NT2/D1 (cell line): ENCODE measurements around the gene ARHGEF2.

Source experiments
- DNase-seq: peaks from one replicate; pipeline ENCODE4 v3.0.0-alpha.2; 2011; ENCODE audit warnings: low read depth, low spot score
- H3K27me3 ChIP-seq: 2 replicates; pipeline ENCODE4 v1.6.0; 2011; ENCODE audit warnings: mild to moderate bottlenecking; ENCODE audit not compliant: insufficient read length, insufficient read depth
- H3K36me3 ChIP-seq: 2 replicates; pipeline ENCODE4 v1.6.1; 2011; ENCODE audit warnings: mild to moderate bottlenecking, low read length, mixed read lengths; ENCODE audit not compliant: insufficient read depth, insufficient read length
- H3K4me1 ChIP-seq: 2 replicates; pipeline ENCODE4 v1.5.1; 2011; ENCODE audit not compliant: insufficient read depth, insufficient read length
- H3K4me3 ChIP-seq: 2 replicates; pipeline ENCODE4 v1.5.1; 2011; ENCODE audit warnings: low read depth; ENCODE audit not compliant: insufficient read length
- H3K9ac ChIP-seq: 2 replicates; pipeline ENCODE4 v1.6.0; 2011; ENCODE audit warnings: low read depth; ENCODE audit not compliant: insufficient read length
- H3K9me3 ChIP-seq: 2 replicates; pipeline ENCODE4 v1.5.1; 2011; ENCODE audit warnings: mild to moderate bottlenecking, low read length; ENCODE audit not compliant: insufficient read depth
- SUZ12 ChIP-seq: IDR thresholded peaks from 2 replicates; pipeline ENCODE4 v1.6.1; 2011; ENCODE audit not compliant: insufficient read length, insufficient read depth; ENCODE audit errors: extremely low read depth
- YY1 ChIP-seq: IDR thresholded peaks from 2 replicates; pipeline ENCODE4 v1.6.1; 2011; ENCODE audit not compliant: insufficient read length, insufficient read depth
- ZNF274 ChIP-seq: IDR thresholded peaks from 2 replicates; pipeline ENCODE4 v1.6.1; 2011; ENCODE audit warnings: mild to moderate bottlenecking, low read depth, low read length

ARHGEF2 gene

DNA sequence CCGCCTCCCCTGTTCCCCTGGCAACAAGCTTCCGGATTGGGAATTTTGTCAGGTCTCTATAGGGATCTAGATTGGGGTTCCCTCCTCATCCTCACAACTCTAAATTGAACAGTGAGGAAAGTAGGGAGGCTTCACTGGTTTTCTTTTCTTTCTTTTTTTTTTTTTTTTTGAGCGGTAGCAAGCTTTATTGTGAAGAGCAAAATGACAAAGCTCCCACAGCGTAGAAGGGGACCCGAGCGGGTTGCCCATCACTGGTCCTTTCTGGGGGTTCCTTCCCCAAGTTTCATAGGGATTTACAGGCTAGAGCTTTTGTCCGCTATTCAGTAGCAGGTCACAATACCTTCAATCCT is 10.3 kb downstream of the ARHGEF2 start:
- Histone ChIP-seq H3K4me1 (peaks cover 38% of the 10 kb centered on the region), H3K9ac (peak overlapping the region; percentile 37), H3K27me3 (no peaks in the 10 kb centered on the region), H3K36me3 (peaks cover 79% of the 10 kb centered on the region), H3K4me3 (no peak overlapping the region), H3K9me3 (no peaks in the 10 kb centered on the region)
- DNase-seq = no peak
- TF ChIP-seq YY1 (no peak), ZNF274 (no peak), SUZ12 (no peak)

DNA sequence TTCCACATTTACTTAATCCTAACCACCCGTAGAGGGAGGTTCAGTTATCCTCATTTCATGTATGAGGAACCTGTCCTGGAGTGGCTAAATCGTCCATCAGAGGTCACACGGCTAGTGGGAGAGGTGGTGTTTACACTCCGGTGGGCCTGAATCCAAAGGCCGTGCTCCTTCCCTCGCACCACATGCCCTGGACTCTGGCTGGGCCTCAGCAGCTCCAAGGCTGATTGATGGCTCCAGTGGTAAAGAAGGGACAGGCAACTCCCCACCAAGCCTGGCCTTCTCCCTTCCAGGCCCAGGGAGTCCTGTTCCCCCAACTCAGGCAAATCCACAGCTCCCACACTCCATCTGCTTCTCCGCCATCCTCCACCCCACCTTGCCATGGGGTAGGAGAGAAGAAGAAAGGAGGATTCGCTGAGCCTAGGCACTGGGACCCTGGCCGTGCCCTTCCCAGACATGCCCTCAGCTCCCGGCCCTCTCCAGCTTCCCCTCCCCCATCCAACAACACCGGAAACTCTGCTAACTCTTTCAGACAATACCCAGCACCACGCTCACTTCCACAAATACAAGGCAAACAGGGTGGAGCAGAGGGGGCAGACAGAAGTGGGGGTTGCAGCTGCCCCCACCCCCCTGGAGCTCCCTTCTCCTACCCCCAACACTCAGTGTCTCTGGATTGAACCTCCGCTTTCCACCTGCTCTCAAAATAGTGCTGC is 10.9 kb downstream of the ARHGEF2 start:
- Histone ChIP-seq H3K4me1 (peaks cover 43% of the 10 kb centered on the region), H3K9me3 (no peaks in the 10 kb centered on the region), H3K27me3 (no peaks in the 10 kb centered on the region), H3K4me3 (no peak overlapping the region), H3K9ac (peak overlapping the region; percentile 37), H3K36me3 (peaks cover 79% of the 10 kb centered on the region)
- TF ChIP-seq YY1 = no peak
- no peak for TF ChIP-seq SUZ12
- TF ChIP-seq ZNF274 = no peak
- DNase-seq = no peak

DNA sequence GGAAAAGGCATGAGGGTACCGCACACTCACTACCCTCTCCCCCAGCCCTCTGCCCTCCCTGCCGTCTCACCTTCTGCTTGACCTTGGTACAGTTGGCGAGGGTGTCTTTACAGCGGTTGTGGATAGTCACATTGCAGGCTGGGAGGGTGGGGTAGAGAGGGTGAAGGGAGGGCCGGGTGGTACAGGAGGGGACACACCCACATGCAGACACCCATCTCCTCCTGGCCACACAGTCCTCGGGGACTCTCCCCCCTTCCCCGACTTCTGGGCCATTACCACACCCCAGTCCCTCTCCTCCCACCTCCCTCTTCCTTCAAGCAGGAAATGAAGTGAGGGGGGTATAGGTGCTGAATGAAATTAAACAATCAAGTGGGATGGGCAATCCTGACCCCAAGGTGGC is 11.6 kb downstream of the ARHGEF2 start:
- peaks cover 45% of the 10 kb centered on the region for H3K4me1 ChIP-seq
- peaks cover 80% of the 10 kb centered on the region for H3K36me3 ChIP-seq
- DNase-seq = no peak
- no peak overlapping the region for H3K9ac ChIP-seq
- no peaks in the 10 kb centered on the region for H3K27me3 ChIP-seq
- TF ChIP-seq YY1 (no peak), ZNF274 (no peak)
- H3K4me3 ChIP-seq = no peak overlapping the region
- no peaks in the 10 kb centered on the region for H3K9me3 ChIP-seq

DNA sequence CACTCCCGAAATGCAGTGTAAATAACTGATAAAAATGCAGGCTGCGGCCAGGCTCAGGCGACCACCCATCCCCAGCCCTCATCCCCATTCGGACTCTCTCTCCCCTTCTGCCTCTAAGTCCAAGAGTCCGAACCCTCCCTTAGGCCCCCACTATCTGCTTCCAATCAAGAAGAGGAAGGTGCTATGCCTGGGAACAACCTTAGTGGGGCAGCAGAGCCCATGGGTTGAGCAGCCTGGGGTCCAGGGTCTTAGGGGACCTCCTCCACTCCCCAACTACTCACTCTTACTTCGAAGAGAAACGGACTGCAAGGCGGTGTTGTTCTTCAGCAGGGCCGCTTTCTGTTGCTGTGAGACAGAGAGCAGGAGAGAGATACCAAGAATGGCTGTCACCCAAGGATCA is 12.2 kb downstream of the ARHGEF2 start:
- no peak overlapping the region for H3K4me3 ChIP-seq
- H3K27me3 ChIP-seq = no peaks in the 10 kb centered on the region
- peaks cover 48% of the 10 kb centered on the region for H3K4me1 ChIP-seq
- peaks cover 84% of the 10 kb centered on the region for H3K36me3 ChIP-seq
- no peak for DNase-seq
- H3K9me3 ChIP-seq = no peaks in the 10 kb centered on the region
- no peak for TF ChIP-seq ZNF274
- no peak for TF ChIP-seq SUZ12
- no peak for TF ChIP-seq YY1
- no peak overlapping the region for H3K9ac ChIP-seq

DNA sequence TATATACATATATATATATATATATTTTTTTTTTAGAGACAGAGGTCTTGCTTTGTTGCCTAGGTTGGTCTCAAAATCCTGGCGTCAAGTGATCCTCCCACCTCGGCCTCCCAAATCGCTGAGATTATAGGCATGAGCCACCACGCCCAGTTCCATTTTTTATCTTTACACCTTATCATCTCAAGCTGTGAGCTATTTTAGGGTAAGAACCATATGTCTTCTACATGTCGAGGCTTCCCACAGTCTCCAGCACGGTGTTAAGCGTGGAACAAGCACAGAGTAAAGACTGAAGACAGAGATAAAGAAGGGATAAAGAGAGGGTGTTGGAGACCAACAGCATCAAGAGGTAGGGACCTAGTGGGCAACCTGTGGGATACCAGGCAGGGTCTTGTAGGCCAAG is 14.2 kb downstream of the ARHGEF2 start:
- peaks cover 30% of the 10 kb centered on the region for H3K4me1 ChIP-seq
- peaks cover 91% of the 10 kb centered on the region for H3K36me3 ChIP-seq

DNA sequence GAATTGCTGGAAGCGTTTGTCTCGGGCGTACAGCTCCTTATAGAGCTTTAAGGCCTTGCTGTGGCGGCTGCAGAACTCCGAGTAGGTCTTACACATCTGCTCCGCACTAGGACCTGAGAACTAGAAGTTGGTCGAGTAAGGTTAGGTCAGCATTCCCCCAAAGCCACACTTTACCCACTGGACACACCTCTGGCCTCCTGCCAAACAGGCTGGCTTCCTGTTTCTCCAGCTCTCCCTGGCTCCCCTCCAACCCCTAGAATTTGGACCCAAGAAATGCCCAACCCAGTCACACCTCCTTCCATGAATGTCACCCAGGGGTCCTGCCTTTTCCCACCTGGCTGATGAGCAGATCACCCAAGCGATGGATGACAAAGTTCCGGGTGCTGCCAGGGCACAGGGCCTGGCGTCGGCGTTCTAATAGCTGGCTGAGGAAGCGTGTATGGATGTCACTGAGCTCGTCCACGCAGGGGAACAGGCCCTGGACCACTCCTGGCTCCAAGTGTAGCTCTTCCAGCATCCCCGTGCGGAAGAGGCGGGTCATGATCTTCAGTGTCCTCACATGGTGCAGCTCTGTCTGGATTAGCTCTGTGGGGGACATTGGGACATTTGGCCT is 15.6 kb downstream of the ARHGEF2 start:
- H3K36me3 ChIP-seq = peaks cover 90% of the 10 kb centered on the region
- TF ChIP-seq ZNF274 = no peak
- no peak for TF ChIP-seq YY1
- no peak for TF ChIP-seq SUZ12
- peaks cover 20% of the 10 kb centered on the region for H3K4me1 ChIP-seq
- H3K9ac ChIP-seq = no peak overlapping the region
- H3K9me3 ChIP-seq = no peaks in the 10 kb centered on the region
- no peak overlapping the region for H3K4me3 ChIP-seq
- no peaks in the 10 kb centered on the region for H3K27me3 ChIP-seq
- no peak for DNase-seq

More for the DNA sequence above, 14.2 kb downstream of the ARHGEF2 start:
- Histone ChIP-seq H3K27me3 (no peaks in the 10 kb centered on the region), H3K4me3 (no peak overlapping the region), H3K9me3 (no peaks in the 10 kb centered on the region), H3K9ac (no peak overlapping the region)
- DNase-seq = no peak
- TF ChIP-seq ZNF274 (no peak), YY1 (no peak), SUZ12 (no peak)

DNA sequence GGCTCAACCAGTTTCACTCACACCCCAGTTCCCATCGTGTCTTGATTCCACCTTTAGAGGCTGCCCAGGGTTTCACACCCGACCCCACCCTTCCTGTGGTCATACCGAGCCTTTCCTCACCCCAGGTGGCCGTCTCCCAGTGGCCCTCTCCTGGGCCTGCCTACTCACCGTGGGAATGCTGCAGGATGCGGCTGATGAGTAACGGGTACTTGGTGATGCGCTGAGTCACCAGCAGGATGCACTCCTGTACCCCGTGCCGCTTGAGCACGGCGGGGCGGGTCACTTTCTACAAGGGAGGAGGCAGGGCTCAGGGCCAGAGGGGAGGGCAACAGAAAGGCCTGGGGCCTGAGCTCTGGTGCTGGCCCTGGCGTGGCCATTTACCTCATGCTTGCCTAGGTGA is 16.4 kb downstream of the ARHGEF2 start:
- Histone ChIP-seq H3K4me3 (no peak overlapping the region), H3K9ac (no peak overlapping the region)

More for the DNA sequence above, 16.4 kb downstream of the ARHGEF2 start:
- TF ChIP-seq ZNF274 = no peak
- TF ChIP-seq SUZ12 = no peak
- TF ChIP-seq YY1 = no peak
- peaks cover 90% of the 10 kb centered on the region for H3K36me3 ChIP-seq
- DNase-seq = no peak
- no peaks in the 10 kb centered on the region for H3K27me3 ChIP-seq
- no peaks in the 10 kb centered on the region for H3K9me3 ChIP-seq
- H3K4me1 ChIP-seq = peaks cover 16% of the 10 kb centered on the region
